Hematopoietic multipotent progenitor cell treated with erythropoietin and hydrocortisone succinate and interleukin-3 and kit ligand, for 15 days (in vitro differentiated cells): ENCODE measurements around the gene NUDT19.
"Not testable (repeated sequence)": the region's sequence is repeated elsewhere in the genome, so short reads cannot be mapped to it uniquely, and the experiment has no call there.

Experiments
- DNase-seq: peaks from one replicate; pipeline ENCODE4 v3.0.0-alpha.2; 2015; ENCODE audit warnings: low spot score

The NUDT19 gene

DNA sequence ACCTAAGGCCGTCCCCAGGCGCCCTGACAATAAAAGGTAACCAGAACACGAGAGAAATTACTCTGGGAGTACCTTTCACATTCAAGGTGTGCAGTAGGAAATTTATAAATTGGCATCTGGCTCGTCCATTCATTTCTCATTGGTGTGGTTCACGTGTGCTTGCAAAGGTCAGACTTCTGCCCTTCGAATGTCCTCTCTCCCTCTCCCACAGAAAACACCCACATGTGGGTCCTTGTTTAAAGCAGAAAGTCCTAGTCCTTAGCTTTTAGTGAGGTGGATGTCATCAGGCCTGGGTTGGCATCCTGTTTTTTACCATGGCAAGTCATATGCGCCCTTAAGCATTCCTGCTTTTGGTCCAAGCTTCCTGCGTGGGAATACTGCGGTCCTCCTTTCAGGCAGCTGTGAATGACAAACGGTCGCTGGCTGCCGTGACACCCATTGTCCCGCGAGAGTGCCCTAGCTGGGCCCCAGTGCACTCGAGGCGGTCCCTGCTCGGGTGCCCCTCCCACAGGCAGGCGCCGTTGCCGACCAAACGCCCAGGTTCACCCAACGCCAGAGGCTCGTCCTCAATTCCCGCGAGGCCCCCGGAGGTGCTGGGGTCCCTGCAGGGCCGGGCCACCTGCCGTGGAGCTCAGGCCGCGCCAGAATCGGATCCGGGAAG lies at the start of gene NUDT19:
NUDT19 (plus strand) TSS at position 531 of the 661 bp plus-strand sequence. CDS start 140 bp downstream, outside the sequence.
- peak; percentile 70 for DNase-seq

DNA sequence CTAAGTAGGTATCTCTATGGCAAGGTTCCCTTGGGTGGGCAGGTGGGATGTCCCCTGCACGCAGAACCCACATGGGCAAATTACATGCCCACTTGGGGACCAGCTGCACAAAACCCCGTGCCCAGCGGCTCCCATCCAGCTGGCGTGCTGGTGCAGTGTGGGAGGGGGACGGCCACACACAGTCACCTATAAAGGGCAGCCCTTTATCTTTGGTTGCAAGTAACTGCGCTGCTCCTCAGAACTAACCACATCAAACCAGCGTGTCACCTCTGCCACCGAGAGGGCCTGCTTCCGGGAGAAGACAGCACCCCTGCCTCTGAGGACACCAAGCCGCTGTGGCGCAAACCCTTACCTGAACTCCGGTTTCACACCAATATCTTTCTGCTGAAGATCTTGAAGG lies 48.9 kb upstream of the NUDT19 start:
- no peak for DNase-seq

- no peak for DNase-seq
Observed at GRCh38 chr19:32646556-32646955, 45.1 kb upstream of the NUDT19 start.

DNA sequence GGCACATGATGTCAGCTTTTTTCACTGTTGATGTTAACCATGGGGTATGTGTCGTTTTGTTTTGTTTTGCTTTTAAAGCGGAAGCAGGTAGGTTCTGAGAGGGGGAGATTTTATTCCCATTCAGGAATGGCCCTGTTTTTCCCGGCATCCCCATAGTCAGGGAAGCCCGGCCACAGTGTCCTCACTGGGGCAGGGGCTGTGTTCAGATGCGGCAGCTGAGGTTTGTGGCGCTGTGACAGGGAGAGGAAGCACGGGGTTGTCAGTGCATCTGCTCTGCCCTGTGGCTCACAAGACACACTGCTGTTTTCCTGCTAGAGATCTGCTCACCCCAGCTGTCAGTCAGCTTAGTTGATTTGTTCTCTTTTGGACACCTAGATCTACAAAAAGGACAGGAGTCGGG lies 44.3 kb upstream of the NUDT19 start:
- no peak for DNase-seq

DNA sequence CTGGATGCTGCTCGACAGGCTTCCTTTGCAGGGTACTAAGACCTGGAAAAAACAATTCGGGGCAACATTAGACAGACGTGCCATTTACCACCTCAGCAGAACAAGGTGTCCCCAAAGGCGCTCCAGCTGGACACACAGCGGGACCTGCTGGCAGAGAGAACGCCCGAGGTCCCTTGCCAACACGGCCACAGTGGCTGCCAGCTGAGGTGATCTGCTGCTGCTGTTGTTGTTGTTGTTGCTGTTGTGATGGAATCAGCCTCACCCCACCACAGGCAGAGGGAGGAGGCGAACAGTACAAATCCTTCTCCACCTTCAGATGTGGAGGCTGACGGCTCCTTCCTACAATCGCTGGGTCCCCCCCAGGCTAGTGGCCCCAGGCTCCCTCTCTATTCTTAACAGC lies 41.9 kb upstream of the NUDT19 start:
- DNase-seq = no peak

GRCh38 chr19:32650671-32651070 lies 41.0 kb upstream of the NUDT19 start:
- DNase-seq = no peak

GRCh38 chr19:32651729-32652140 lies 39.9 kb upstream of the NUDT19 start:
- no peak for DNase-seq

GRCh38 chr19:32652331-32652730 lies 39.3 kb upstream of the NUDT19 start:
- DNase-seq = not testable (repeated sequence)

- DNase-seq = no peak
Observed at GRCh38 chr19:32652894-32653598, 38.6 kb upstream of the NUDT19 start.

- no peak for DNase-seq
Observed at GRCh38 chr19:32653599-32653915, 38.1 kb upstream of the NUDT19 start.

- not testable (repeated sequence) for DNase-seq
Observed at GRCh38 chr19:32656379-32656778, 35.2 kb upstream of the NUDT19 start.

- DNase-seq = no peak
Observed at GRCh38 chr19:32658075-32658474, 33.5 kb upstream of the NUDT19 start.

DNA sequence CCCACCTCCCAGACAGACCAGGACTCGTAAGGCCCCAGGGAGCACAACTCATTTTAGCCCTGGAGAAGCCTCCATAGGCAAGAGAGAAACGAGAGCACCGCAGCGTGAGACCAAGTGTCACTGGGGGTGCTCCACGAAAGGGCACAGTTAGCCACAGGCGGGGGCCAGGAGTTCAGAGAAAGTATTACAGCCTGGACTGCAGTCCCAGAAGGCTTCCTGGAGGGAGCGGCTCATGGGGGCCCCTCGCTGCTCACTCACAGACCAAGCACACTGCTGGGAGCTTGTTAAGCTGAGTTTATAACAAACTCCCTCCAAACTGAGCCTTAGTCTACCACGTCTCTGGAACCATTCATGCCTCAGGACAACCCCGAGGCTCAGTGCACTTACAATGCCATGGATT lies 33.1 kb upstream of the NUDT19 start:
- DNase-seq = no peak

GRCh38 chr19:32661318-32661717 lies 30.3 kb upstream of the NUDT19 start:
- no peak for DNase-seq

DNA sequence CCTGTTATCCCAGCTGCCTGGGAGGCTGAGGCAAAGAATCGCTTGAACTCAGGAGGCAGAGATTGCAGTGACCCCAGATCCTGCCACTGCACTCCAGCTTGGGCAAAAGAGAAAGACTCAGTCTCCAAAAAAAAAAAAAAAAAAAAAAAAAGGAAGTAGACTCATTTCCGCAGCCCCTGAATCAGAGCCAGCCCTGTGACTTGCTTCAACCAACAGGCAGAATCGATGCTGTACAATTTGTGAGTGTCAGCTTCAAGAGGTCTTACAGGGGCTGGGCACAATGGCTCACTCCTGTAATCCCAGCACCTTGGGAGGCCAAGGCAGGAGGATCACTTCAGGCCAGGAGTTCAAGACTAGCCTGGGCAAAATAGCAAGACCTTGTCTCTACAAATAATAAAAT lies 29.4 kb upstream of the NUDT19 start:
- DNase-seq = no peak

GRCh38 chr19:32666084-32666483 lies 25.5 kb upstream of the NUDT19 start:
- DNase-seq = no peak

DNA sequence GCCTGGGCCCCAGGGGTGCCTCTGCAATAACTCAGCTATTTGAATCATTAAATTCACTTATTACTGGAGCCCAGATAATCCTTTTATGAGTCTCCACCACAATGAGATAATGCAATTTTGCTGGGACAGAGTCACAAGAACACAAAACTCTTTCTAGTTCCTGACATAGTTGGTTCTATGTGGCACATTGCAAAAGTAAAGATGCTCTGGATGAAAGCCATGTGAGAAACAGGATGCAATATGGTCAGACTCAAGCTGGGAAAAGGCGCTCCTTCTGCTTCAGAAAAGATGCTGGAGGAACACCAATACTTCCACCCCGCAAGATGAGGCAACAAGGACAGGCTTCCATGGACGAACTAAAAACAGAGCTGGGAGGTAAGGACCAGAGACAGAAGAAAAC lies 22.3 kb upstream of the NUDT19 start:
- DNase-seq = no peak

DNA sequence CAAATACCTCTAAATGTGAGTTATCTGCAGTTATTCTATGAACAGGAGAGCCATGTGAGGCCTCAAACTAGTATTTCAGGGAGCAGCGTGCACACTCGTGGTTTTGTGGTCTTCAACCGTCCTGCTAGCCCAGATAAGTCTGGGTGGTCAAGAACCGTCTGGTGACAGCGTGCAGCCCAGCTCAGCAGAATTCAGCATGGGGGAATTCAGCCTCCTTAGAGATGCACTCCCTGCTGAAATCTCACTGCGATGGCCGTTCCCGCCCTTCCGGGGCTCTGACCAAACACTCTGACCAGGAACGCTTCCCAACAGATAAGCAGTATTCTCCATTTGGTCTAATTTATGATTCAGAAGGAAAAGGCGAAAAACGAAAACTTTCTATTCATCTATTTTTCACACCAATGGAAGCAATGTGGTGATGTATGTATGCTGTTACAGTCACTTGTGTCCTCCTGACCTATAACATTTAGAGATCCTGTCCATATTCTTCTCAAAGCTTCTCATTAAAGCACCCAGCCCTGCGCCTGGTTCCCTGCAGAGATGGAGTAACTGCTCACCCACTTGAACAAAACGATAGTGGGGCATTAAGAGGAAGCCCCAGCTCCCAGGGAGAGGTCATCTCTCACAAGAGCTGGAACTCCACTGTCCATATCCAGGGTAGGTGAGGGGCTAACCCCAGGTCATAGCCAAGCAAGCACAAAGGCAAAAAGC lies 19.6 kb upstream of the NUDT19 start:
- DNase-seq = peak; percentile 25

- no peak for DNase-seq
Observed at GRCh38 chr19:32672841-32673240, 18.8 kb upstream of the NUDT19 start.

GRCh38 chr19:32673573-32673972 lies 18.0 kb upstream of the NUDT19 start:
- no peak for DNase-seq

GRCh38 chr19:32674153-32674930 lies 17.3 kb upstream of the NUDT19 start:
- DNase-seq = no peak

DNA sequence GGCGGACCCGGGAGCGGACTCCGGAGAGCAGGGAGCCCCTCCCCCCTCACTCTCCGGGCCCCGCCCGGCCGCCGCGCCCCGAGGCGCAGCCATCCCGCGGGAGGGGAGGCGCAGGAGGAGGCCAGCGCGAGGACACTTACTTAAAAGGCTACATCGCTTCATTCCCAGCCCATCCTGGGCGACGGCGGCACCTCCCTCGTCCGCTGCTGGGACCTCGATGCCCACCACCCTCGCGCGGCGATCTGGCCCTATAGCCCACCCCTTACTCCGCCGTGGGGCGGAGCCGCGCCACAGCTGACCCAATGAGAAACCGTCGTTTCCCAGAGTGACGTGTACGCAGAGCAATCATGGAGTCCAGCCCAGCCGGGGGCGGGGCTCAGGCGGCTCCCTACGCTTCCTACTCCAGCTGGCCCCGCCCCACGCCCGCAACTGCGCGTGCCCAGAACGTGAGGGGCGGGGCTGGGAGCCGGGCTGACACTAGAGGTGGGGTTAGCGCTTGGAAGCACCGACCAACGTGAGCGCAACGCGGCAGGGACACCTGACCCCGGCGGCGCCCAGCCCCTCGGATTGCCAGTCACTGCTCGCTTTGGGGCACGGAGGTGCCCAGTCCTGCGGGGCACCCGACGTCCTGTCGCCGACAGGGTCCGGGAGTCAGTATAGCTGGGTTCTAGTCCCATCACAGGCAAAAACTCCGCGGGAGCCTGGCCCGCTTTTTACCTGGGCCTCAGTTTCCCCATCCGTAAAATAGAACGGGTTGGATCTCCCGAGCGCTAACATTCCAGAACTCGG lies 16.5 kb upstream of the NUDT19 start, which contains the start of gene ANKRD27:
ANKRD27 (minus strand) TSS at position 250 of the 789 bp plus-strand sequence. CDS start 16,165 bp downstream, outside the sequence.
- peak; percentile 99 for DNase-seq
